MCF 10A (cell line): ENCODE measurements around the gene BEND5. TPM values are rescaled to one million over a fixed set of nuclear protein-coding genes. Genes with fewer than 3 reads are reported as not detected.

Experiments
- BruUV-seq: library from RNA; stranded (reverse); fragments of 400-500 nt; replicated peaks from 2 replicates; lab custom pipeline; 2021; lab: Mats Ljungman, UMichigan
- CTCF ChIA-PET: fragments of 300-600 bp; sonication (Branson Sonifier 250); formaldehyde crosslinking; extraction: SDS; loops from one replicate; lab custom pipeline; 2021; ENCODE audit warnings: antibody characterized with exemption, inconsistent platforms; lab: Yijun Ruan, JAX
- POLR2A ChIA-PET: fragments of 300-600, 350-650 bp; sonication (Branson Sonifier 250); formaldehyde crosslinking; extraction: SDS; loops from one replicate; lab custom pipeline; 2020; ENCODE audit warnings: antibody characterized with exemption, inconsistent platforms; lab: Yijun Ruan, JAX
- DNase-seq: peaks from one replicate; pipeline ENCODE4 v3.0.0-alpha.2; 2018; ENCODE audit not compliant: unreplicated experiment
- H3K27ac Mint-ChIP-seq: one replicate; pipeline ENCODE4 v1.8.0; 2022; ENCODE audit warnings: mild to moderate bottlenecking, low read depth, mixed read lengths; ENCODE audit not compliant: unreplicated experiment
- H3K27me3 Mint-ChIP-seq: one replicate; pipeline ENCODE4 v1.8.0; 2022; ENCODE audit warnings: mixed read lengths; ENCODE audit not compliant: insufficient read depth, unreplicated experiment
- H3K36me3 Mint-ChIP-seq: one replicate; pipeline ENCODE4 v1.8.0; 2022; ENCODE audit warnings: mild to moderate bottlenecking, moderate library complexity, mixed read lengths; ENCODE audit not compliant: insufficient read depth, unreplicated experiment
- H3K4me1 Mint-ChIP-seq: one replicate; pipeline ENCODE4 v1.8.0; 2022; ENCODE audit warnings: mixed read lengths; ENCODE audit not compliant: insufficient read depth, unreplicated experiment
- H3K4me3 Mint-ChIP-seq: one replicate; pipeline ENCODE4 v1.8.0; 2022; ENCODE audit warnings: mild to moderate bottlenecking, moderate library complexity, mixed read lengths; ENCODE audit not compliant: unreplicated experiment
- H3K9me3 Mint-ChIP-seq: one replicate; pipeline ENCODE4 v1.8.0; 2022; ENCODE audit warnings: mixed read lengths; ENCODE audit not compliant: unreplicated experiment
- CTCF ChIP-seq: fragments of 200-600 bp; IDR thresholded peaks from one replicate; pipeline ENCODE4 v1.8.0; 2022; ENCODE audit warnings: antibody characterized with exemption, mild to moderate bottlenecking; ENCODE audit not compliant: unreplicated experiment
- intact Hi-C: fragments of 100-400 bp; cut with micrococcal nuclease; formaldehyde crosslinking; loops from 2 replicates; pipeline ENCODE4 v1.14.1; 2022
- total RNA-seq: library from RNA; stranded (reverse); gene quantifications from 2 replicates; pipeline ENCODE4 v1.2.3, GENCODE V29; 2022

The BEND5 gene
- total RNA-seq, 1 experiment from 2014 or later = not detected

GRCh38 chr1:48683839-48684238 is 92.9 kb downstream of the BEND5 start:
- DNase-seq = no peak
- Mint-ChIP-seq H3K4me3 (no peak overlapping the region), H3K27me3 (peaks cover 13% of the 10 kb centered on the region), H3K9me3 (no peaks in the 10 kb centered on the region), H3K27ac (no peak overlapping the region), H3K4me1 (no peaks in the 10 kb centered on the region), H3K36me3 (no peaks in the 10 kb centered on the region)
- CTCF ChIA-PET = interaction anchor here (1.1 to 3.0 kb wide), 2 partner anchors 8 to 14 kb away, joined by 3 to 17 read pairs; no protein-coding TSS in a partner anchor
- TF ChIP-seq CTCF = no peak
- POLR2A ChIA-PET = no interaction called here
- no TSS peak for BruUV-seq
- intact Hi-C loops = no loop called here

DNA sequence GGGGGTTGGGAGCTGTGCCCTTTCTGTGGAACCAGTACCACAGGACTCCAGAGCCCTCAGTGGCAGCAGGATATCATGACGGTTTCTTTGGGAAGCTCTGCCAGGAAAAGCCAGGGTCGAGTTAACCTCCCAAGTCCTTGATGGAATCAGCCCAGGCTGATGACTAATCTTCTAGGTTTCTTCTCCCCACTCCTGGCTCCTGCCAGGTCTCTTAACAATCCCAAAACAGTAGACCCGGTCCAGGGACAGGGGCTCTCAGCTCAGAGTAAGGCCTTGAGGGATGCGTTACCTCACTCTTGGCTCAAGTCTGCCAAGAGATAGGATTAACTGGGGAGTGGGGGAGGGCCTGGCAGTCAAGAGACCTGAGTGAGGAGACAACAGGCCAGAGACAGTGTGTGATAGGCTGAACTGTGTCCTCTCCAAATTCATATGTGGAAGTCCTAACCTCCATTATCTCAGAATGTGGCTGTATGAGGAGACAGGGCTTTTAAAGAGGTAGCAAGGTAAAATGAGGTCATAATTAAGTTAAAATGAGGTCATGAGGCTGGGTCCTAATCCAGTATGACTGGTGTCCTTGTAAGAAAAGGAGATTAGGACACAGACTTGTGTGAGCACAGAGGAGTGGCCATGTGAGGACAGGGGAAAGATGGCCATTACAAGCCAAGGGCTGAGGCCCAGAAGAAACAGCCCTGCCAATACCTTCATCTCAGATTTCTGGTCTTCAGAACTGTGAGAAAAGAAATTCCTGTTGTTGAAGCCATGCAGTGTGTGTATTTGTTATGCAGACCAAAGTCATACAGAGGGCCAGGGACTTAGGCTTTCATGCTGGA is 95.0 kb downstream of the BEND5 start:
- H3K36me3 Mint-ChIP-seq = no peaks in the 10 kb centered on the region
- H3K4me3 Mint-ChIP-seq = no peak overlapping the region
- CTCF ChIA-PET = interaction anchor here (1.5 to 11.6 kb wide), 2 partner anchors 14 to 15 kb away, joined by 5 to 159 read pairs; no protein-coding TSS in a partner anchor
- BruUV-seq = no TSS peak
- no peaks in the 10 kb centered on the region for H3K9me3 Mint-ChIP-seq
- peaks cover 4% of the 10 kb centered on the region for H3K27me3 Mint-ChIP-seq
- intact Hi-C loops = no loop called here
- H3K4me1 Mint-ChIP-seq = peaks cover 9% of the 10 kb centered on the region
- no peak overlapping the region for H3K27ac Mint-ChIP-seq
- TF ChIP-seq CTCF = no peak
- DNase-seq = peak; percentile 36
- POLR2A ChIA-PET = no interaction called here

DNA sequence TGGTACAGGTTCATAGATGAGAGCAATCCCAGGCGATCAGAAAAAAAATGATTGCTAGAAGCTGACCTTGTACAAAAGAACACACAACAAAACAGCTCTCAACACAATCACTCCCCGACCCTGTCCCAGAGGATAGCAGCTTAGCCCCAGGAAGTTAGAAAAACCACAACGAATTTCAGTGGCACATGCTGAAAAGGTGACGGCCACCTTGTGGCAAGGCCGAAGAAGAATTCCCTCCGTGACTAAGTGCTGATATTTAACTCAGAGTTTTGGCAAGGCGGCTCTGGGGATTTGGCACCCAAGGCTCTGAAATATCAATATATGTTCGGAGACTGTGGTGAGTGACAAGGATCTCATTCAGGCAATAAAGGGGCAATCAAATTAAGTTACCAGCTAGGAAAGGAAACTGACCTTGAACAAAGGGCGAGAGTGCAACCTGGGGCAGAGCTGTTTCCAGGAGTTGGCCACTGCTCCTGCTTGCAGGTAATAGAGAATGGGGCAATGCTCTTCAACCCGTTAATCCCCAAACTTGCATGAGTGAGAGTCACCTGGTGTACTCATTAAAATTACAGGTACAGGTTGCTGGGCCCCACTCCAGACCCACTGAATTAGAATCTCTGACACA is 96.2 kb downstream of the BEND5 start:
- no peaks in the 10 kb centered on the region for H3K9me3 Mint-ChIP-seq
- H3K4me3 Mint-ChIP-seq = no peak overlapping the region
- TF ChIP-seq CTCF = peak; percentile 7
- H3K27ac Mint-ChIP-seq = no peak overlapping the region
- intact Hi-C loops = no loop called here
- H3K36me3 Mint-ChIP-seq = no peaks in the 10 kb centered on the region
- no TSS peak for BruUV-seq
- H3K27me3 Mint-ChIP-seq = no peaks in the 10 kb centered on the region
- peaks cover 10% of the 10 kb centered on the region for H3K4me1 Mint-ChIP-seq
- POLR2A ChIA-PET = no interaction called here
- CTCF ChIA-PET = interaction anchor here (0.7 to 11.6 kb wide), 8 partner anchors 9 to 1668 kb away, joined by 3 to 159 read pairs (median 4); no protein-coding TSS in a partner anchor
- no peak for DNase-seq

GRCh38 chr1:48679859-48680258 is 96.8 kb downstream of the BEND5 start:
- TF ChIP-seq CTCF = no peak
- no peak for DNase-seq
- intact Hi-C loops = loop anchor here (5.0 to 10.0 kb wide), 2 partner anchors 187 to 1665 kb away; no protein-coding TSS in a partner anchor
- no TSS peak for BruUV-seq
- ChIA-PET CTCF (interaction anchor here (1.0 to 11.6 kb wide), 5 partner anchors 15 to 237 kb away, joined by 3 to 159 read pairs (median 25); no protein-coding TSS in a partner anchor), POLR2A (no interaction called here)
- Mint-ChIP-seq H3K4me3 (no peak overlapping the region), H3K36me3 (peaks cover 3% of the 10 kb centered on the region), H3K27me3 (no peaks in the 10 kb centered on the region), H3K9me3 (no peaks in the 10 kb centered on the region), H3K27ac (no peak overlapping the region), H3K4me1 (peaks cover 17% of the 10 kb centered on the region)
